HUDEP-2 (cell line): ENCODE measurements around the gene LSAMP.

ENCODE experiments used
- DNase-seq, 76 experiments: peaks; one replicate each; lab custom pipeline; 2025; ENCODE audit not compliant: unreplicated experiment in 76 of 76; lab: John Stamatoyannopoulos, UW

The LSAMP gene

DNA sequence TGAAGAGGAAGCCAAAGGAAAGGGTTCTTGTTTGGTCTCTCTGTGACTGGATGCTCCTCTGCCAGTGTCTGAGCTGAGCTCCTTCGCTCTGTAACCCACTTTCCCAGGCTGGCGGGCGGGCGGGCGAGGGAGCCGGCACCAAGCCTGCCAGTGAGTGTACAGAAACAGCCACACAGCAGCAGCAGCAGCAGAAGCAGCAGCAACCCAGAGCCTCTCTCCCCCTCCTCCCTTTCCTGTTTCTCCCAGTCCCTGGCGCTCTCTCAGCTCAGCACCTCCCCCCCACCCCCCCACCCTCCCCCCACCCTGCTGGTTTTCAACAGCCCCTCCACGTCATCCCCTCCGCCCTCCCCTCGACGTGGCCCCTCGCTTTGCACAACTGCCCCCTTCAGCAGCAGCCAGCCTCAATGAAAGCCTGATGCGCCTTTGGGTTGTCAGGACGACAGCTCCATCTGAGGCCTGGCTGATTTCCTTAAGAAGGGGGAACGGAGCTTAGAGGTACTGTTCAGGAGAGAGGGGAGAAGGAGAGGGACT, at the start of gene LSAMP:
Gene LSAMP (minus strand): TSS at position 177 of the 531 bp plus-strand sequence.
- no peak for DNase-seq

- no peak for DNase-seq
Observed at GRCh38 chr3:116492379-116492778, 47.1 kb upstream of the LSAMP start.

GRCh38 chr3:116483135-116483534, 37.8 kb upstream of the LSAMP start:
- no peak for DNase-seq

DNA sequence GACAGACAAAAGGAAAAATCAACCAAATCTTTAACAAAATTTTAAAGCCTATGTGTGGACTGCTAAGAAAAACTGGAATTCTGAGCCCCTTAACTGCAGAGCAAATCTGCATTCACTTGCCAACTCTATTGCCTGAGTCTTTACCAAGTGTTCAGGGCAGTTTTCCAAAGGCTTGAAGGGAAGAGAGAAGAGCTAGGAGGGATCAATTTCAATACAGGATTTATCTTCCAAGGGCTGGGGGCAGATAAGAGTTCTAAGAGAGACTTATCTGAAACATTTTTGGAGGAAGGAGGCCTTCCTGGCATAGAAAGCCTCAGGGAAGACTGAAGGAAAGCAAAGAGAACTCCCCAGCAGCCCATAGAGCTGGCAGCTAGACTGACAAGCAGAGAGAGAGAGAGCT, 31.4 kb upstream of the LSAMP start:
- DNase-seq: no peak

DNA sequence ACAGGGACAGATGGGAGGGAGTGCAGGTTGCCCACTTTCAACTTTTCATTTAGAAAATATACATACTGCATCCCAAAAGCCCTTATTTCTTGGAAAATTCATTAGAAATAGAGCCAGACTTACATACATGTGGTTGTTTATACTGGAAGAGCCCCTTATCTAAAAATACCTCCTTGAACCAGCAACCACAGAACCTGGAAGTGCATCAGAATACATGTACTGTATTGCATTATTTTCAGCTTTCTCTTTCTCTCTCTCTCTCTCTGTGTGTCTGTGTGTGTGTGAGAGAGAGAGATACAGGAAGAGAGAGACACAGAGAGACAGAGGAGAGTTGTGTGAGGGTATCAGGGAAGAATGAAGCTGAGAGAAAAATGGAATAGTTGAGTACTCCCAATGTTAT, 29.5 kb upstream of the LSAMP start:
- no peak for DNase-seq

- DNase-seq: no peak
Observed at GRCh38 chr3:116474032-116474780, 28.9 kb upstream of the LSAMP start.

DNA sequence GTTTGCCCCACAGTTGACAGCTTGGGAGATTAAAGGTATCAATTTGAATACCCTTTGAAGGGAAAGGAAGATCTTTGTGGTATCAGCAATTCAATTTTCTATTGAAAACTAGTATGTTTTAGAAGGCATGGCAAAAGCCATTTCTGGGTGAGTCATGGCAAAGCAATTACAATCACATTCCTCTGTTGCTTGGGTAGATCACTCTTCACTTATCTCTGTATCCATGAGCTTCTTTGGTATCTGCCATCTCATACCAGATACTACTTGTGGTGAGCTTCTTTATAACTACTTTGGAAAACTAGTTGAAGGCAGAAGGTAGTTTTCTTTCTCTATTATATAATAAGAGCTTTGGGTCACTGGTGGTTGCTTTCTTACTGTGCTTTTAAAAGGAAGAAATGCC, 28.3 kb upstream of the LSAMP start:
- no peak for DNase-seq

DNA sequence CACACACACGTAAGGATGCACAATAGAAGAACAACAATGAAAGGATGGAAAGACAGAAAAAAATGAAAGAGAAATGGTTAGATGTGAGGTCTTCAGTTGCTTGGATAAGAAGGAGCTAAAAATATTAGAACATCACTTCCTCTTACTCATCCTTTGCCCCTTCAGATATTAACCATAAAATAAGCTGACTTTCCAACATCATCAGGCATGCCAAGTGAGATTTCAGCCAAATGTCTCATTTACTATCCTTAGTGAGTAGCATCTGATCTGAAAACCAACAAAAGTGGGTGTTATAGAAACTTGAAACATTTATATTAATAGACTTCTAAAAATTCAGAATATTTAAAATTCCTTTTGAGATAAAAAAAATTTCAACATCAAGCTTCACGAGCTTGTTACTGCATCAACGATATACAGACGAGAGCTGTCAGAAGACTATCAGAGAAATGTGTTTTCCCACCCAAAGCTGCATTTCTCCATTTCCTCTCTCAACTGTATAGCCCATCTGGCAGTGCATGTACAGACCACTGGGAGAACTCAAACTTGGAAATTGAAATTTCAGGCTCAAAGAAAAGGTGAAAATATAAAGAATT, 25.4 kb upstream of the LSAMP start:
- no peak for DNase-seq

DNA sequence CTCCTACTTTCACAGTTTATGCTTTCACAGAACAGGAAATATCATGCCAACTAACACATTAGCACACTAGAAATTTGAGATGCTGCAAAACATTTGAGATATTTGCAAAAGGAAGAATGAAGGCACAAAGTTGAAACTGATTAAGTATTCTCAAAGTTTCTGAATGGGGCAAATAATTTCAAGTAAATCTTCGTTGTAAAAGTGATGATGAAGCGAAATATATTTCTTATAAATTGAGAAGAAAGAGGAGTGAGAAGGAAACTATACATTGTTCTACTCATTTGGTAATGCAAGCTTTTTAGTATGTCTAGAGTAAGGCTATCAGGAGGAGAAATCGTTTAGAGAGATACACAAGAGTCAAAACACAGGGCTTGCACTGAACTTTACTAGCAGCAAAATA, 24.3 kb upstream of the LSAMP start:
- DNase-seq: no peak

DNA sequence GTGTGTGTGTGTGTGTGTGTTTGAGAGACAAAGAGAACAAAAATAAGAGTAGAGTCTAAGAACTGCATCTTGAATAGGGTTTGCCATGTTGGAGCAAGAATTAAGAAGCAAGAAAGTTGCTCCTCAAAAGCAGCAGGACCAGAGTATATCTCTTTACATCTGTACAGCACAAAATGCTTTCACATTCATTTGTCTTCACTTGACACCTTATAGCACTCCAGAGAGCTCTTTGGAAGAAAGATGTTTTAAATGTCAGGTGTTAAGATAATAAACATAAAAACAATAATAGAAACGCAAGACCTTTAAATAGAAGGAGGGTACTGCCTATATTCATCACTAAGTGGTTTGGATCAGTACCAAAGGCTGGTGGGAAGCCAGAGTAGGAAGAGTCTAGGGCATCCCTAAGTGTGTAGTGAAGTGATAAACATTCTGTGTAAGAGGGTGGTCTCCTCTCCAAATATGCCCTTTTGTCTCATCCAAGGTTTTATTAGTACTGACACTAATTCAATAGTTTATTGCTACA, 19.1 kb upstream of the LSAMP start:
- no peak for DNase-seq

GRCh38 chr3:116453666-116454346, 8.5 kb upstream of the LSAMP start:
- no peak for DNase-seq

GRCh38 chr3:116449546-116450350, 4.5 kb upstream of the LSAMP start:
- no peak for DNase-seq

GRCh38 chr3:116445990-116446389, 703 bp upstream of the LSAMP start:
- no peak for DNase-seq

- DNase-seq: no peak
Observed at GRCh38 chr3:116444819-116445310, 422 bp downstream of the LSAMP start.

GRCh38 chr3:116444115-116444747, 1.1 kb downstream of the LSAMP start:
- no peak for DNase-seq

GRCh38 chr3:116443191-116443661, 2.1 kb downstream of the LSAMP start:
- DNase-seq: no peak

- no peak for DNase-seq
Observed at GRCh38 chr3:116442331-116443021, 2.8 kb downstream of the LSAMP start.

DNA sequence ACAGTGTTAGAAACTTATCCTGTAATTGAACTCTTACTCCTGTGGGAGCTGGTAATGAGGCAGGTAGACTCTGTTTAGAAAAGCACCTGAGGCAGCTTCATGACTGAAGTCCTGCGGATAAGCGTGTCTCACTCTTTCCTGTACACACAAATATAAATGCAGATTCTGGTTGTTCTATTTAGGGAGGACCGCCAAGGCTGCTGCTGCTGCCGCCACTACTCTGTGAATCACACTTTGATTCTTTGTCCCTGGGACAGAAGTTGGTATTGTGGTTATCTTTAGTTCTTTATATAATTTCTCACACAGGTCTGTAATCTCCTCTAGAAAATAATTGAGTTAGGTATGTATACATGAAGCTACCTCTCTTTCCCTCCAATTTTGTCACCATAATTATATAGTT, 3.6 kb downstream of the LSAMP start:
- no peak for DNase-seq

DNA sequence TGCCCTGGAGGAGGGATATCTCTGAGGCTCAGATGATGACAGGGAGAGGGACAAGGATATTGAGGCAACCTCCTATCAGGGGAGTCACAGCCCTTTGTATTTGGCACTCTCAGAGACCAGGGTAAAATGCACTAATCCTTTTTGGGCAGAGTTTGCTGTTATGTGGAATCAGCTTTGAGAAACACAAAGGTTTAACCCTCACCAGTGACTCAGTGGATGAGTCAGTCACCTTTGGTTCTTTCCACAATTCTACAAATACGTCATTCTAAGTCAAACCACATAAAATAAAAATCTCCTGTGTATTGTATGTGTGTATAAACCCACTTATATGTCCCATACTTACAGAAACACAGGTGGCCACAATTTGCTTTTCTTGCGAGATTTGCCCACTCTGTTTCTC, 5.1 kb downstream of the LSAMP start:
- DNase-seq: no peak
